ENCODE measurements around the gene LRRN4.
"Not testable (repeated sequence)": the region's sequence is repeated elsewhere in the genome, so short reads cannot be mapped to it uniquely, and the experiment has no call there.

LRRN4 gene

GRCh38 chr20:6058684-6059295 is 4.9 kb upstream of the LRRN4 start:
- no peak for DNase-seq (ENCODE audit: low read depth in 2 of 2)

GRCh38 chr20:6057691-6058090 is 3.8 kb upstream of the LRRN4 start:
- no peak for DNase-seq (ENCODE audit: low read depth in 2 of 2)

- no peak for DNase-seq (ENCODE audit: low read depth in 2 of 2)
Observed at GRCh38 chr20:6057139-6057538, 3.3 kb upstream of the LRRN4 start.

- no peak for DNase-seq (ENCODE audit: low read depth in 2 of 2)
Observed at GRCh38 chr20:6055981-6056569, 2.2 kb upstream of the LRRN4 start.

- DNase-seq (ENCODE audit: low read depth in 2 of 2), result no peak
Observed at GRCh38 chr20:6055161-6055783, 1.4 kb upstream of the LRRN4 start.

GRCh38 chr20:6054689-6055051 is 810 bp upstream of the LRRN4 start:
- DNase-seq (ENCODE audit: low read depth in 2 of 2), result not testable (repeated sequence)

GRCh38 chr20:6053064-6053775 is 640 bp downstream of the LRRN4 start:
- DNase-seq (ENCODE audit: low read depth in 2 of 2), result no peak

- no peak for DNase-seq (ENCODE audit: low read depth in 2 of 2)
Observed at GRCh38 chr20:6051505-6051904, 2.4 kb downstream of the LRRN4 start.

- DNase-seq (ENCODE audit: low read depth in 2 of 2), result no peak
Observed at GRCh38 chr20:6048391-6048790, 5.5 kb downstream of the LRRN4 start.

GRCh38 chr20:6046432-6046831 is 7.4 kb downstream of the LRRN4 start:
- no peak for DNase-seq (ENCODE audit: low read depth in 2 of 2)

GRCh38 chr20:6045566-6045965 is 8.3 kb downstream of the LRRN4 start:
- no peak for DNase-seq (ENCODE audit: low read depth in 2 of 2)

- DNase-seq (ENCODE audit: low read depth in 2 of 2), result no peak
Observed at GRCh38 chr20:6044115-6044514, 9.7 kb downstream of the LRRN4 start.

GRCh38 chr20:6041808-6042265 is 12.0 kb downstream of the LRRN4 start:
- no peak for DNase-seq (ENCODE audit: low read depth in 2 of 2)

- DNase-seq (ENCODE audit: low read depth in 2 of 2), result no peak
Observed at GRCh38 chr20:6040958-6041807, 12.7 kb downstream of the LRRN4 start.

GRCh38 chr20:6040540-6040939 is 13.3 kb downstream of the LRRN4 start:
- DNase-seq (ENCODE audit: low read depth in 2 of 2), result no peak

GRCh38 chr20:6039766-6040165 is 14.1 kb downstream of the LRRN4 start:
- DNase-seq (ENCODE audit: low read depth in 2 of 2), result no peak

- DNase-seq (ENCODE audit: low read depth in 2 of 2), result no peak
Observed at GRCh38 chr20:6038256-6038655, 15.6 kb downstream of the LRRN4 start.

GRCh38 chr20:6037082-6037481 is 16.8 kb downstream of the LRRN4 start:
- DNase-seq (ENCODE audit: low read depth in 2 of 2), result no peak

- no peak for DNase-seq (ENCODE audit: low read depth in 2 of 2)
Observed at GRCh38 chr20:6036213-6036612, 17.6 kb downstream of the LRRN4 start.

- DNase-seq (ENCODE audit: low read depth in 2 of 2), result no peak
Observed at GRCh38 chr20:6034134-6034969, 19.5 kb downstream of the LRRN4 start.

GRCh38 chr20:6032907-6033306 is 21.0 kb downstream of the LRRN4 start:
- DNase-seq (ENCODE audit: low read depth in 2 of 2), result not testable (repeated sequence)

All from stimulated activated CD4-positive, alpha-beta T cell treated with anti-CD3 and anti-CD28 coated beads, Interleukin-1b, Interleukin-23, amount 100 ng/mL, for 1 hour (primary cell).